ENCODE results near the gene ZGPAT.
"Not testable (repeated sequence)": the region's sequence is repeated elsewhere in the genome, so short reads cannot be mapped to it uniquely, and the experiment has no call there.

ZGPAT gene

GRCh38 chr20:63664861-63665594 lies 42.8 kb upstream of the ZGPAT start:
- Histone ChIP-seq H3K27me3 (replicated peaks; ENCODE audit: control insufficient read depth, insufficient read depth, low read length) (no peaks in the 10 kb centered on the region), H3K36me3 (ENCODE audit: control insufficient read depth, insufficient read depth, low read length, severe bottlenecking) (peaks cover 62% of the 10 kb centered on the region), H3K9ac (ENCODE audit: low read length) (no peak overlapping the region), H3K4me1 (ENCODE audit: control insufficient read depth, insufficient read depth, low read length) (no peaks in the 10 kb centered on the region), H3K4me3 (ENCODE audit: low read length) (no peak overlapping the region), H3K9me3 (ENCODE audit: control insufficient read depth, low read length) (no peaks in the 10 kb centered on the region)
- no peak for DNase-seq (ENCODE audit: low read depth)

- H3K27me3 ChIP-seq (replicated peaks; ENCODE audit: control insufficient read depth, insufficient read depth, low read length), result no peaks in the 10 kb centered on the region
- H3K9me3 ChIP-seq (ENCODE audit: control insufficient read depth, low read length), result no peaks in the 10 kb centered on the region
- DNase-seq (ENCODE audit: low read depth), result no peak
- H3K36me3 ChIP-seq (ENCODE audit: control insufficient read depth, insufficient read depth, low read length, severe bottlenecking), result peaks cover 62% of the 10 kb centered on the region
- no peak overlapping the region for H3K4me3 ChIP-seq (ENCODE audit: low read length)
- H3K4me1 ChIP-seq (ENCODE audit: control insufficient read depth, insufficient read depth, low read length), result no peaks in the 10 kb centered on the region
- H3K9ac ChIP-seq (ENCODE audit: low read length), result no peak overlapping the region
These were observed 42.1 kb upstream of the ZGPAT start for GRCh38 chr20:63665708-63666107.

- peaks cover 49% of the 10 kb centered on the region for H3K36me3 ChIP-seq (ENCODE audit: control insufficient read depth, insufficient read depth, low read length, severe bottlenecking)
- H3K9ac ChIP-seq (ENCODE audit: low read length), result no peak overlapping the region
- H3K4me1 ChIP-seq (ENCODE audit: control insufficient read depth, insufficient read depth, low read length), result no peaks in the 10 kb centered on the region
- no peaks in the 10 kb centered on the region for H3K9me3 ChIP-seq (ENCODE audit: control insufficient read depth, low read length)
- no peak overlapping the region for H3K4me3 ChIP-seq (ENCODE audit: low read length)
- H3K27me3 ChIP-seq (replicated peaks; ENCODE audit: control insufficient read depth, insufficient read depth, low read length), result no peaks in the 10 kb centered on the region
- DNase-seq (ENCODE audit: low read depth), result no peak
These were observed 40.0 kb upstream of the ZGPAT start for GRCh38 chr20:63667858-63668257.

- Histone ChIP-seq H3K36me3 (ENCODE audit: control insufficient read depth, insufficient read depth, low read length, severe bottlenecking) (peaks cover 44% of the 10 kb centered on the region), H3K27me3 (replicated peaks; ENCODE audit: control insufficient read depth, insufficient read depth, low read length) (no peaks in the 10 kb centered on the region), H3K4me1 (ENCODE audit: control insufficient read depth, insufficient read depth, low read length) (no peaks in the 10 kb centered on the region), H3K4me3 (ENCODE audit: low read length) (no peak overlapping the region), H3K9me3 (ENCODE audit: control insufficient read depth, low read length) (no peaks in the 10 kb centered on the region), H3K9ac (ENCODE audit: low read length) (no peak overlapping the region)
- no peak for DNase-seq (ENCODE audit: low read depth)
These were observed 39.5 kb upstream of the ZGPAT start for GRCh38 chr20:63668351-63668750.

- not testable (repeated sequence) for DNase-seq (ENCODE audit: low read depth); H3K9ac ChIP-seq (ENCODE audit: low read length); H3K4me3 ChIP-seq (ENCODE audit: low read length); H3K27me3 ChIP-seq (replicated peaks; ENCODE audit: control insufficient read depth, insufficient read depth, low read length); H3K4me1 ChIP-seq (ENCODE audit: control insufficient read depth, insufficient read depth, low read length); H3K9me3 ChIP-seq (ENCODE audit: control insufficient read depth, low read length)
- H3K36me3 ChIP-seq (ENCODE audit: control insufficient read depth, insufficient read depth, low read length, severe bottlenecking), result peaks cover 60% of the 10 kb centered on the region
These were observed 36.1 kb upstream of the ZGPAT start for GRCh38 chr20:63671695-63672094.

- no peaks in the 10 kb centered on the region for H3K9me3 ChIP-seq (ENCODE audit: control insufficient read depth, low read length)
- H3K36me3 ChIP-seq (ENCODE audit: control insufficient read depth, insufficient read depth, low read length, severe bottlenecking), result peaks cover 59% of the 10 kb centered on the region
- H3K27me3 ChIP-seq (replicated peaks; ENCODE audit: control insufficient read depth, insufficient read depth, low read length), result no peaks in the 10 kb centered on the region
- no peaks in the 10 kb centered on the region for H3K4me1 ChIP-seq (ENCODE audit: control insufficient read depth, insufficient read depth, low read length)
- no peak for DNase-seq (ENCODE audit: low read depth)
- H3K4me3 ChIP-seq (ENCODE audit: low read length), result no peak overlapping the region
- no peak overlapping the region for H3K9ac ChIP-seq (ENCODE audit: low read length)
These were observed 35.2 kb upstream of the ZGPAT start for GRCh38 chr20:63672666-63673065.

GRCh38 chr20:63673951-63674350 lies 33.9 kb upstream of the ZGPAT start:
- DNase-seq (ENCODE audit: low read depth), result no peak
- Histone ChIP-seq H3K9me3 (ENCODE audit: control insufficient read depth, low read length) (no peaks in the 10 kb centered on the region), H3K9ac (ENCODE audit: low read length) (no peak overlapping the region), H3K4me3 (ENCODE audit: low read length) (no peak overlapping the region), H3K36me3 (ENCODE audit: control insufficient read depth, insufficient read depth, low read length, severe bottlenecking) (peaks cover 53% of the 10 kb centered on the region), H3K27me3 (replicated peaks; ENCODE audit: control insufficient read depth, insufficient read depth, low read length) (no peaks in the 10 kb centered on the region), H3K4me1 (ENCODE audit: control insufficient read depth, insufficient read depth, low read length) (no peaks in the 10 kb centered on the region)

GRCh38 chr20:63675681-63676368 lies 32.0 kb upstream of the ZGPAT start:
- H3K27me3 ChIP-seq (replicated peaks; ENCODE audit: control insufficient read depth, insufficient read depth, low read length), result no peaks in the 10 kb centered on the region
- no peaks in the 10 kb centered on the region for H3K4me1 ChIP-seq (ENCODE audit: control insufficient read depth, insufficient read depth, low read length)
- no peaks in the 10 kb centered on the region for H3K9me3 ChIP-seq (ENCODE audit: control insufficient read depth, low read length)
- H3K4me3 ChIP-seq (ENCODE audit: low read length), result no peak overlapping the region
- DNase-seq (ENCODE audit: low read depth), result no peak
- no peak overlapping the region for H3K9ac ChIP-seq (ENCODE audit: low read length)
- H3K36me3 ChIP-seq (ENCODE audit: control insufficient read depth, insufficient read depth, low read length, severe bottlenecking), result peaks cover 52% of the 10 kb centered on the region

- Histone ChIP-seq H3K27me3 (replicated peaks; ENCODE audit: control insufficient read depth, insufficient read depth, low read length) (no peaks in the 10 kb centered on the region), H3K9me3 (ENCODE audit: control insufficient read depth, low read length) (no peaks in the 10 kb centered on the region), H3K4me1 (ENCODE audit: control insufficient read depth, insufficient read depth, low read length) (peaks cover 14% of the 10 kb centered on the region), H3K9ac (ENCODE audit: low read length) (no peak overlapping the region), H3K4me3 (ENCODE audit: low read length) (no peak overlapping the region), H3K36me3 (ENCODE audit: control insufficient read depth, insufficient read depth, low read length, severe bottlenecking) (peaks cover 45% of the 10 kb centered on the region)
- no peak for DNase-seq (ENCODE audit: low read depth)
These were observed 29.8 kb upstream of the ZGPAT start for GRCh38 chr20:63678071-63678470.

- DNase-seq (ENCODE audit: low read depth), result no peak
- Histone ChIP-seq H3K4me3 (ENCODE audit: low read length) (no peak overlapping the region), H3K36me3 (ENCODE audit: control insufficient read depth, insufficient read depth, low read length, severe bottlenecking) (peaks cover 42% of the 10 kb centered on the region), H3K9ac (ENCODE audit: low read length) (no peak overlapping the region), H3K9me3 (ENCODE audit: control insufficient read depth, low read length) (no peaks in the 10 kb centered on the region), H3K4me1 (ENCODE audit: control insufficient read depth, insufficient read depth, low read length) (peaks cover 17% of the 10 kb centered on the region), H3K27me3 (replicated peaks; ENCODE audit: control insufficient read depth, insufficient read depth, low read length) (no peaks in the 10 kb centered on the region)
These were observed 29.0 kb upstream of the ZGPAT start for GRCh38 chr20:63678667-63679465.

- Histone ChIP-seq H3K4me1 (ENCODE audit: control insufficient read depth, insufficient read depth, low read length) (peaks cover 17% of the 10 kb centered on the region), H3K4me3 (ENCODE audit: low read length) (no peak overlapping the region), H3K9ac (ENCODE audit: low read length) (no peak overlapping the region), H3K36me3 (ENCODE audit: control insufficient read depth, insufficient read depth, low read length, severe bottlenecking) (peaks cover 32% of the 10 kb centered on the region), H3K27me3 (replicated peaks; ENCODE audit: control insufficient read depth, insufficient read depth, low read length) (no peaks in the 10 kb centered on the region), H3K9me3 (ENCODE audit: control insufficient read depth, low read length) (no peaks in the 10 kb centered on the region)
- no peak for DNase-seq (ENCODE audit: low read depth)
These were observed 28.0 kb upstream of the ZGPAT start for GRCh38 chr20:63679799-63680305.

Measured in adipocyte (in vitro differentiated cells).